A549 (cell line): Measurements from ENCODE around the gene NSD2. TPM values are rescaled to one million over a fixed set of nuclear protein-coding genes. Genes with fewer than 3 reads are reported as not detected.
A peak's percentile ranks its signal among the peaks of the same experiment; 100 is the strongest.

Experiments used
- ATAC-seq, 2 experiments: fragments of 200-7000 bp in 1 of 2; fragments of >200 bp in 1 of 2; cut with Nextera tagmentation in 1 of 2; cut with Tn5 transposase in 1 of 2; 3 replicates each; pipeline versions ENCODE4 v1.8.0 to v1.9.1; 2018 to 2020; ENCODE audit warnings: mild to moderate bottlenecking in 1 of 2, moderate library complexity in 1 of 2
- CTCF ChIA-PET: fragments of 300-600 bp; sonication (Branson Sonifier 250); formaldehyde crosslinking; extraction: SDS; loops from one replicate; lab custom pipeline; 2021; ENCODE audit warnings: antibody characterized with exemption, inconsistent platforms; lab: Yijun Ruan, JAX
- POLR2A ChIA-PET: fragments of 350-600 bp; formaldehyde crosslinking; extraction: SDS; loops from one replicate; lab custom pipeline; 2021; ENCODE audit warnings: antibody characterized with exemption, inconsistent platforms; lab: Yijun Ruan, JAX
- DNase-seq, 2 experiments: peaks; one replicate each; pipeline versions ENCODE4 v3.0.0 to v3.0.0-alpha.2; 2011 to 2016; ENCODE audit warnings: low read depth in 1 of 2, low spot score in 1 of 2
- FAIRE-seq: peaks from 2 replicates; lab custom pipeline; 2011; peaks lifted over from hg19 to GRCh38; lab: Jason Lieb, UNC
- H3K27ac ChIP-seq, 2 experiments: fragments of >200 bp; sonication (Bioruptor Twin); formaldehyde crosslinking; 3 replicates each; pipeline ENCODE4 v1.5.1; 2016 to 2017
- H3K4me1 ChIP-seq: fragments of >200 bp; sonication (Bioruptor Twin); formaldehyde crosslinking; 3 replicates; pipeline ENCODE4 v1.6.1; 2016
- H3K4me2 ChIP-seq: fragments of >200 bp; sonication (Bioruptor Twin); formaldehyde crosslinking; 3 replicates; pipeline ENCODE4 v1.6.1; 2016
- H3K4me3 ChIP-seq: fragments of >200 bp; sonication (Bioruptor Twin); formaldehyde crosslinking; 3 replicates; pipeline ENCODE4 v1.5.1; 2016
- H3K9me3 ChIP-seq: fragments of >200 bp; sonication (Bioruptor Twin); formaldehyde crosslinking; 3 replicates; pipeline ENCODE4 v1.6.1; 2016
- BHLHE40 ChIP-seq: IDR thresholded peaks from 2 replicates; pipeline ENCODE4 v1.6.1; 2012; ENCODE audit warnings: low read depth, low read length, inconsistent platforms
- CBX2 ChIP-seq: fragments of 200-600 bp; sonication (generic); IDR thresholded peaks from 2 replicates; pipeline ENCODE4 v1.6.1; 2016; ENCODE audit warnings: low read depth, mild to moderate bottlenecking, borderline replicate concordance
- CHD2 ChIP-seq: fragments of 150-350 bp; IDR thresholded peaks from 2 replicates; pipeline ENCODE4 v1.6.1; 2014; ENCODE audit warnings: low read length; ENCODE audit not compliant: partially characterized antibody
- EHMT2 ChIP-seq: fragments of 200-600 bp; sonication (generic); IDR thresholded peaks from 2 replicates; pipeline ENCODE4 v1.6.1; 2016; ENCODE audit warnings: antibody characterized with exemption, low read depth, mild to moderate bottlenecking, moderate library complexity
- ESRRA ChIP-seq: fragments of 150-350 bp; IDR thresholded peaks from 2 replicates; pipeline ENCODE4 v1.6.1; 2014; ENCODE audit warnings: mild to moderate bottlenecking, low read length, borderline replicate concordance
- FOSL2 ChIP-seq, 2 experiments: fragments of 450-650 bp in 1 of 2; fragments of >200 bp in 1 of 2; sonication (Bioruptor Twin) in 1 of 2; formaldehyde crosslinking; IDR thresholded peaks; 2 replicates each; pipeline versions ENCODE4 v1.5.0 to v1.6.1; 2016 to 2020; ENCODE audit warnings: mild to moderate bottlenecking in 1 of 2, moderate library complexity in 1 of 2
- GATA3 ChIP-seq: IDR thresholded peaks from 2 replicates; pipeline ENCODE4 v1.6.1; 2012; ENCODE audit warnings: borderline replicate concordance
- HOXA7 ChIP-seq: fragments of 250-450 bp; sonication (Bioruptor Pico); IDR thresholded peaks from 2 replicates; pipeline ENCODE4 v1.5.0; 2020; ENCODE audit warnings: mild to moderate bottlenecking, moderate library complexity
- HOXB13 ChIP-seq: fragments of 250-450 bp; sonication (Bioruptor Pico); IDR thresholded peaks from 2 replicates; pipeline ENCODE4 v1.5.0; 2020; ENCODE audit warnings: low read depth, mild to moderate bottlenecking, moderate library complexity
- JUNB ChIP-seq: fragments of >200 bp; sonication (Bioruptor Twin); formaldehyde crosslinking; IDR thresholded peaks from 2 replicates; pipeline ENCODE4 v1.6.1; 2016
- KDM1A ChIP-seq: fragments of 200-600 bp; sonication (generic); IDR thresholded peaks from 2 replicates; pipeline ENCODE4 v1.6.1; 2016; ENCODE audit warnings: low read depth, mild to moderate bottlenecking
- KDM5A ChIP-seq: fragments of 200-600 bp; sonication (generic); IDR thresholded peaks from 2 replicates; pipeline ENCODE4 v1.6.1; 2016; ENCODE audit warnings: antibody characterized with exemption, mild to moderate bottlenecking
- MAFK ChIP-seq: fragments of 450-650 bp; IDR thresholded peaks from 2 replicates; pipeline ENCODE4 v1.6.1; 2014; ENCODE audit not compliant: partially characterized antibody
- PHF8 ChIP-seq: fragments of 200-600 bp; sonication (generic); IDR thresholded peaks from 2 replicates; pipeline ENCODE4 v1.6.1; 2016; ENCODE audit warnings: low read depth, mild to moderate bottlenecking, antibody characterized with exemption, moderate library complexity, borderline replicate concordance
- POLR2A ChIP-seq: IDR thresholded peaks from 2 replicates; pipeline ENCODE4 v1.6.1; 2012; ENCODE audit warnings: mild to moderate bottlenecking, low read length
- RAD21 ChIP-seq, 2 experiments: fragments of >200 bp in 1 of 2; sonication (Bioruptor Twin) in 1 of 2; formaldehyde crosslinking in 1 of 2; IDR thresholded peaks in 1 of 2; conservative IDR thresholded peaks in 1 of 2; 2 replicates in 1 of 2; 3 replicates in 1 of 2; pipeline ENCODE4 v1.6.1; 2012 to 2018; ENCODE audit warnings: inconsistent platforms in 1 of 2
- RARB ChIP-seq: fragments of 250-450 bp; sonication (Bioruptor Pico); IDR thresholded peaks from 2 replicates; pipeline ENCODE4 v1.8.0; 2021; ENCODE audit warnings: mild to moderate bottlenecking, moderate library complexity
- RFX5 ChIP-seq: fragments of 450-650 bp; IDR thresholded peaks from 2 replicates; pipeline ENCODE4 v1.7.1; 2014; ENCODE audit warnings: antibody characterized with exemption, mild to moderate bottlenecking, moderate library complexity
- SREBF2 ChIP-seq: fragments of 450-650 bp; IDR thresholded peaks from 2 replicates; pipeline ENCODE4 v1.6.1; 2014; ENCODE audit warnings: mild to moderate bottlenecking, moderate library complexity
- ZC3H11A ChIP-seq: fragments of 450-650 bp; IDR thresholded peaks from 2 replicates; pipeline ENCODE4 v1.6.1; 2014; ENCODE audit warnings: antibody characterized with exemption, mild to moderate bottlenecking
- WGBS: methylation state at CpG from one replicate; pipeline ENCODE4 v1.1.6; 2017; ENCODE audit errors: missing lambda C conversion rate; 5-methylcytosine and 5-hydroxymethylcytosine counted together
- polyA plus RNA-seq, 4 experiments: library from polyadenylated mRNA; depleted of rRNA in 3 of 4; stranded (reverse); fragments of >200 nt; fragmentation: RNase III in 1 of 4; extraction: RNeasy Plus Mini Kit Qiagen cat#74134 plus additional on column Dnase treatment in 1 of 4; gene quantifications; 2 replicates in 3 of 4; 3 replicates in 1 of 4; pipeline ENCODE4 v1.2.3, GENCODE V29; 2011 to 2017
- TF ChIP-seq, protein P1 (sequence below): fragments of >200 bp; sonication (Bioruptor Twin); formaldehyde crosslinking; IDR thresholded peaks from 2 replicates; pipeline ENCODE4 v1.6.1; 2016
- TF ChIP-seq, protein P2 (sequence below): fragments of >200 bp; sonication (Bioruptor Twin); formaldehyde crosslinking; IDR thresholded peaks from 3 replicates; pipeline ENCODE4 v1.5.1; 2016
- TF ChIP-seq, protein P3 (sequence below): IDR thresholded peaks from 2 replicates; pipeline ENCODE4 v1.6.1; 2012; ENCODE audit warnings: low read depth, borderline replicate concordance

NSD2 gene
- polyA plus RNA-seq, 2 of the 4 experiments (the other 2 are of a cell fraction): 43.8 to 49.3 TPM

DNA sequence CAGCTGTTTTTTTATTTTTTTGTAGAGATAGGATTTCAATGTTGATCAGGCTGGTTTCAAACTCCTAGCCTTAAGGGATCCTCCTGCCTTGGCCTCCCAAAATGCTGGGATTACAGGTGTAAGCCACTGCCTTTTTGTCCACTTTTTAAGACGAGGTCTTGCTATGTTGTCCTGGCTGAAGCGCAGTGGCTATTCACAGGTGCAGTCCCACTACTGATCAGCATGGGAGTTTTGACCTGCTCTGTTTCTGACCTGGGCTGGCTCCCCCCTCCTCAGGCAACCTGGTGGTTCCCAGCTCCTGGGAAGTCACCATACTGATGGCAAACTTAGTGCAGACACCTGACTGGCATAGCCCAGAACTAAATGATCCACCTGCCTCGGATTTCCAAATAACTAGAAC, 2.3 kb upstream of the NSD2 start:
- H3K27ac ChIP-seq: peak overlapping the region in 1 of 2 experiments; percentile 67; a peak in 3 of 6 replicates
- FAIRE-seq (no peak), ATAC-seq (no peak), DNase-seq (no peak)
- ChIA-PET POLR2A (interaction anchor here (1.2 to 1.5 kb wide), 2 partner anchors 9 to 12 kb away, joined by 4 to 5 read pairs; no protein-coding TSS in a partner anchor), CTCF (interaction anchor here (0.9 to 3.7 kb wide), 2 partner anchors 31 to 34 kb away, joined by 3 to 15 read pairs; no protein-coding TSS in a partner anchor)
- no peak for TF ChIP-seq SREBF2
- TF ChIP-seq, protein P1, sequence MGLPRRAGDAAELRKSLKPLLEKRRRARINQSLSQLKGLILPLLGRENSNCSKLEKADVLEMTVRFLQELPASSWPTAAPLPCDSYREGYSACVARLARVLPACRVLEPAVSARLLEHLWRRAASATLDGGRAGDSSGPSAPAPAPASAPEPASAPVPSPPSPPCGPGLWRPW: no peak
- no peak overlapping the region for H3K4me3 ChIP-seq
- H3K4me1 ChIP-seq: peaks cover 37% of the 10 kb centered on the region
- no peaks in the 10 kb centered on the region for H3K9me3 ChIP-seq
- 92% methylated on average over 3 of the region's 3 CpGs for WGBS
- H3K4me2 ChIP-seq: peak overlapping the region; percentile 51

DNA sequence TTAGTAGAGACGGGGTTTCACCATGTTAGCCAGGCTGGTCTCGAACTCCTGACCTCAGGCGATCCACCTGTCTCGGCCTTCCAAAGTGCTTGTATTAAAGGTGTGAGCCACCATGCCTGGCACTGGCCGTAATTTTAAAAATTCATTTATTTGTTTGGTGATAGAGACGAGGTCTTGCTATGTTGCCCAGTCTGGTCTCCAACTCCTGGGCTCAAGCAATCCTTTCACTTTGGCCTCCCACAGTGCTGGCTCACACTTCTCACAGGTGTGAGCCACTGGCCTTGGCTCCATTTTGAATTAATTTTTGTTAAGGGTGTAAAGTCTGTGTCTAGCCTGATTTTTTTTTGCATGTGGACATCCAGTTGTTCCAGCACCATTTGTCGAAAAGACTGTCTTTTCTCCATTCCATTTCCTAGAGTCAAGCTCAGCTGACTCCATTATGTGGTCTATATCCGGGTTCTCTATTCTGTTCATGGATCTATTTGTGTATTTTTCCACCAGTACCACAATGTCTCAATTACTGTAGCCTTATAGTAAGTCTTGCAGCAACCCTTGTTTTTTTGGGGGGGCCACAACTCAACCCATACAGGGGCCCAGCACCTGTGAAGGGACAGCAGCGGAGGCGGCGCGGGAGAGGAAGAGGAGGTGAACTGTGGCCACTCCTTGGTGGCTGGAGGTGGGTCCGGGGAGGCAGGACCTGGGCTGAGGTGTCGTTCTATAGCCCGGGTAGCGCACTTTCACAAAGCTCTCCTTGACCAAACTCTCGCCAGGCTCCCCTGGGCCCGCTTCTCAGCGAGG, 1.5 kb upstream of the NSD2 start:
- Histone ChIP-seq H3K4me3 (peak overlapping the region; percentile 77), H3K27ac (peak overlapping the region; percentile 100), H3K4me2 (peak overlapping the region; percentile 95), H3K9me3 (no peaks in the 10 kb centered on the region), H3K4me1 (peaks cover 43% of the 10 kb centered on the region)
- no peak for DNase-seq
- ChIA-PET CTCF (interaction anchor here (1.4 to 3.7 kb wide), 2 partner anchors 13 to 30 kb away, joined by 4 to 15 read pairs; no protein-coding TSS in a partner anchor), POLR2A (interaction anchor here (1.3 kb wide), 1 partner anchor 13 kb away, joined by 18 read pairs; the partner anchor contains the start of gene LETM1)
- no peak for FAIRE-seq
- peak; percentile 18 to 48; a peak in 5 of 6 replicates for ATAC-seq
- TF ChIP-seq HOXB13 (CRISPR knock-in tag): no peak
- TF ChIP-seq CBX2: no peak
- no peak for TF ChIP-seq HOXA7 (CRISPR knock-in tag)
- WGBS: 75% methylated on average over 14 of the region's 19 CpGs

DNA sequence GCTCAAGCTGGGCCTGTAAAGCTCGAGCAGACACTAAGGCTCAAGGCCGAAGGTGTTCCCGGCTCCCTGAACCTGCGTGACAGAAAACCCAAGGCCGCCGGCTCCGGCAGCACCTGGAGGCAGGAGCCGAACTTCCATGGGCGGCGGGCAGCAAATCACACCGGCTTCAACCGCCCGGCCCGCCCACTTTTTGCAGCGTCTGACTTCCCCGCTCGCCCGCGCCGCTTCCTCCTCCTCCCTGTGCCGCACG, 940 bp upstream of the NSD2 start:
- CTCF ChIA-PET: interaction anchor here (1.4 to 3.7 kb wide), 2 partner anchors 14 to 30 kb away, joined by 4 to 15 read pairs; no protein-coding TSS in a partner anchor
- DNase-seq (peak; percentile 56 to 86), ATAC-seq (peak; percentile 77 to 88), FAIRE-seq (no peak)
- H3K9me3 ChIP-seq: no peaks in the 10 kb centered on the region
- peaks cover 43% of the 10 kb centered on the region for H3K4me1 ChIP-seq
- WGBS: 0% methylated on average over 3 of the region's 22 CpGs
- peak overlapping the region; percentile 77 for H3K4me3 ChIP-seq
- TF ChIP-seq POLR2A (0 out of 2 replicates have a peak, but pooled peaks have one; percentile 2), ESRRA (no peak), KDM5A (no peak), RAD21 (conservative IDR thresholded peaks at IDR 0.05 in 1 of 2, IDR thresholded peaks at IDR 0.05 in 1 of 2) (no peak)
- POLR2A ChIA-PET: interaction anchor here (1.0 to 1.3 kb wide), 2 partner anchors 14 to 122 kb away, joined by 3 to 18 read pairs; partner anchors contain the start of gene LETM1
- H3K4me2 ChIP-seq: peak overlapping the region; percentile 95
- peak overlapping the region; percentile 100 for H3K27ac ChIP-seq

DNA sequence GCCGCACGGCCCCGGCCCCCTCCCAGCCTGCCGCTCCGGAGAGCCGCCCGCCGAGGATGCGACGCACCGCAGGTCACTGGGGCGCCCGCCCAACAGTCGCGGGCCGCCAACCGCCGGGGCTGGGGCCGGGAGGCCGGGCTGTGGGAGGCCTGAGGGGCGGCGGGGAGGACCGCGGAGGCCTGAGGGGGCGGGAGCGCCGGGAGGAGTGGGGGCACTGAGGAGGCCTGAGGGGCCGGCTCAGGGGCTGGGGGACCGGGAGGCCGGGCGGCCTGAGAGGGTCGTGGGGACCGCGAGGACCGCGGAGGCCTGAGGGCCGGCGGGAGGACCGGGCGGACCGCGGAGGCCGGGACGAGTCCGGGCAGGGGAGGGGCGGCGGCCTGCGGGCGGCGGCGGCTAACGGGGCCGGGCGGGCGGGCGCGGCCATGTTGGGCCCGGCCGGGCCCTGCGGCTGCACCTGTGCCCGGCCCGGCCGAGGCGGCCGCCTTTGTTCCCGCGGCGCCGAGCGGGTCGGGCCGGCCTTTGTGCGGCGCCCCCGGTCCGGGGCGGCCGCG, 353 bp downstream of the NSD2 start:
- Histone ChIP-seq H3K4me3 (peak overlapping the region; percentile 85), H3K9me3 (no peaks in the 10 kb centered on the region), H3K27ac (peak overlapping the region; percentile 100), H3K4me2 (peak overlapping the region; percentile 92), H3K4me1 (peaks cover 43% of the 10 kb centered on the region)
- FAIRE-seq: no peak
- TF ChIP-seq GATA3: no peak
- TF ChIP-seq PHF8: peak; percentile 33; the same call in 1 of the 2 replicates
- ChIA-PET CTCF (no interaction called here), POLR2A (no interaction called here)
- peak in 1 of 2 experiments; percentile 38 for DNase-seq
- no CpG with 5 or more reads among the region's 79 CpGs for WGBS
- ATAC-seq: peak in 1 of 2 experiments; percentile 32; a peak in 3 of 6 replicates

DNA sequence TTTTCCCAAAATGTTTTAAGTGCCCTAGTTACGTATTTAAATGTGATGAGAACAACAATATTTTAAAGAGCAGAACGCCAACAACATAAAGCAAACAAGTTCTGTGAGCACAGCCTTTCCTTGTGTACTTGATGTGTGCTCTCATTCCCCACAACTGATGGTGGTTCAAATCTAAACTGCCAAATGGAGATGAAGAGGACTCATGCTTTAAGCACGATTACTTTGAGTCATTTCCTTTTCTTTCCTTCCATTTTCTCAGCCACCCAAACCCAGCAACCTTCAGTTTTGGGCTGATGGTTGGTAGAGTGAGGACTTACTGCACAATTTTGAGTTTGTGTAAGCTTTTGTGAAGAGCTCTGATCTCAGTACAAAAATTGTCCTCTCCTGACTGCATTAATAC, 1.7 kb downstream of the NSD2 start:
- peaks cover 38% of the 10 kb centered on the region for H3K4me1 ChIP-seq
- H3K4me3 ChIP-seq: peak overlapping the region; percentile 85
- WGBS: 10% methylated on average over 3 of the region's 3 CpGs
- peak overlapping the region; percentile 100 for H3K27ac ChIP-seq
- peak overlapping the region; percentile 92 for H3K4me2 ChIP-seq
- no peaks in the 10 kb centered on the region for H3K9me3 ChIP-seq
- FAIRE-seq (no peak), DNase-seq (no peak), ATAC-seq (no peak)
- CTCF ChIA-PET: interaction anchor here (0.6 to 2.0 kb wide), 7 partner anchors 10 to 143 kb away, joined by 3 to 6 read pairs (median 4); no protein-coding TSS in a partner anchor
- POLR2A ChIA-PET: no interaction called here
- TF ChIP-seq EHMT2 (no peak), JUNB (no peak), MAFK (no peak), POLR2A (no peak), CHD2 (no peak), HOXB13 (CRISPR knock-in tag) (no peak), ZC3H11A (no peak), KDM1A (no peak), BHLHE40 (no peak), RARB (CRISPR knock-in tag) (no peak), FOSL2 (IDR thresholded peaks at IDR 0.05) (no peak), FOSL2 (CRISPR knock-in tag; IDR thresholded peaks at IDR 0.05) (no peak), HOXA7 (CRISPR knock-in tag) (no peak), RFX5 (no peak)
- TF ChIP-seq, protein P2, sequence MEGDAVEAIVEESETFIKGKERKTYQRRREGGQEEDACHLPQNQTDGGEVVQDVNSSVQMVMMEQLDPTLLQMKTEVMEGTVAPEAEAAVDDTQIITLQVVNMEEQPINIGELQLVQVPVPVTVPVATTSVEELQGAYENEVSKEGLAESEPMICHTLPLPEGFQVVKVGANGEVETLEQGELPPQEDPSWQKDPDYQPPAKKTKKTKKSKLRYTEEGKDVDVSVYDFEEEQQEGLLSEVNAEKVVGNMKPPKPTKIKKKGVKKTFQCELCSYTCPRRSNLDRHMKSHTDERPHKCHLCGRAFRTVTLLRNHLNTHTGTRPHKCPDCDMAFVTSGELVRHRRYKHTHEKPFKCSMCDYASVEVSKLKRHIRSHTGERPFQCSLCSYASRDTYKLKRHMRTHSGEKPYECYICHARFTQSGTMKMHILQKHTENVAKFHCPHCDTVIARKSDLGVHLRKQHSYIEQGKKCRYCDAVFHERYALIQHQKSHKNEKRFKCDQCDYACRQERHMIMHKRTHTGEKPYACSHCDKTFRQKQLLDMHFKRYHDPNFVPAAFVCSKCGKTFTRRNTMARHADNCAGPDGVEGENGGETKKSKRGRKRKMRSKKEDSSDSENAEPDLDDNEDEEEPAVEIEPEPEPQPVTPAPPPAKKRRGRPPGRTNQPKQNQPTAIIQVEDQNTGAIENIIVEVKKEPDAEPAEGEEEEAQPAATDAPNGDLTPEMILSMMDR: no peak
- TF ChIP-seq, protein P3, sequence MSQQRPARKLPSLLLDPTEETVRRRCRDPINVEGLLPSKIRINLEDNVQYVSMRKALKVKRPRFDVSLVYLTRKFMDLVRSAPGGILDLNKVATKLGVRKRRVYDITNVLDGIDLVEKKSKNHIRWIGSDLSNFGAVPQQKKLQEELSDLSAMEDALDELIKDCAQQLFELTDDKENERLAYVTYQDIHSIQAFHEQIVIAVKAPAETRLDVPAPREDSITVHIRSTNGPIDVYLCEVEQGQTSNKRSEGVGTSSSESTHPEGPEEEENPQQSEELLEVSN: no peak
